ENCODE measurements around the gene APMAP. TPM values are rescaled to one million over a fixed set of nuclear protein-coding genes. Genes with fewer than 3 reads are reported as not detected.

APMAP gene
- total RNA-seq, 1 donor from 2014 or later = 76.3 TPM

DNA sequence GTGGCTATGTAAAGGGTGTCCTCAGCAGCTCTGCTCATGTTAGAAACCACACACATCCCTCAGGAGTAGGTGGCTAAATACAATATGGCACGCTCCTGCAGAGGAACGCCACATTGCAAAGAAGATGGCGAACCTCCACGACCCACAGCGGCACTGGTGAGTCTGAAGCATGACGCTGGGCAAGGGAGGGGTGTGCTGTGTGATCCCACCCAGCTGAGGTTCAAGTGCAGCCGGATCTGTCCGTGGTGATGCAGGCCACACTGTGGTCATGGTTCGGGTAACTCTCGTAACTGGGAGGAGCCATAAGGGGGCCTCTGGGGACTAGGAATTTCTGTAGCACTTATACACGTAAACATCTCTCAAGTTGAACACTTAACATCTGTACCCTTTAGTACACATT lies 23.4 kb upstream of the APMAP start:
- Mint-ChIP-seq H3K4me1 (ENCODE audit: unreplicated experiment) (no peaks in the 10 kb centered on the region), H3K4me3 (ENCODE audit: unreplicated experiment) (no peak overlapping the region), H3K9me3 (ENCODE audit: unreplicated experiment) (no peaks in the 10 kb centered on the region), H3K27me3 (ENCODE audit: unreplicated experiment) (no peaks in the 10 kb centered on the region), H3K36me3 (ENCODE audit: unreplicated experiment) (no peaks in the 10 kb centered on the region), H3K27ac (ENCODE audit: unreplicated experiment) (no peak overlapping the region)
- TF ChIP-seq, protein P1, sequence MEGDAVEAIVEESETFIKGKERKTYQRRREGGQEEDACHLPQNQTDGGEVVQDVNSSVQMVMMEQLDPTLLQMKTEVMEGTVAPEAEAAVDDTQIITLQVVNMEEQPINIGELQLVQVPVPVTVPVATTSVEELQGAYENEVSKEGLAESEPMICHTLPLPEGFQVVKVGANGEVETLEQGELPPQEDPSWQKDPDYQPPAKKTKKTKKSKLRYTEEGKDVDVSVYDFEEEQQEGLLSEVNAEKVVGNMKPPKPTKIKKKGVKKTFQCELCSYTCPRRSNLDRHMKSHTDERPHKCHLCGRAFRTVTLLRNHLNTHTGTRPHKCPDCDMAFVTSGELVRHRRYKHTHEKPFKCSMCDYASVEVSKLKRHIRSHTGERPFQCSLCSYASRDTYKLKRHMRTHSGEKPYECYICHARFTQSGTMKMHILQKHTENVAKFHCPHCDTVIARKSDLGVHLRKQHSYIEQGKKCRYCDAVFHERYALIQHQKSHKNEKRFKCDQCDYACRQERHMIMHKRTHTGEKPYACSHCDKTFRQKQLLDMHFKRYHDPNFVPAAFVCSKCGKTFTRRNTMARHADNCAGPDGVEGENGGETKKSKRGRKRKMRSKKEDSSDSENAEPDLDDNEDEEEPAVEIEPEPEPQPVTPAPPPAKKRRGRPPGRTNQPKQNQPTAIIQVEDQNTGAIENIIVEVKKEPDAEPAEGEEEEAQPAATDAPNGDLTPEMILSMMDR (IDR thresholded peaks at IDR 0.05) = no peak
- no peak for DNase-seq (ENCODE audit: extremely low spot score, unreplicated experiment)

- no peaks in the 10 kb centered on the region for H3K9me3 Mint-ChIP-seq (ENCODE audit: unreplicated experiment)
- no peaks in the 10 kb centered on the region for H3K4me1 Mint-ChIP-seq (ENCODE audit: unreplicated experiment)
- no peaks in the 10 kb centered on the region for H3K36me3 Mint-ChIP-seq (ENCODE audit: unreplicated experiment)
- TF ChIP-seq, protein P1 (IDR thresholded peaks at IDR 0.05) = no peak
- DNase-seq (ENCODE audit: extremely low spot score, unreplicated experiment) = no peak
- H3K27ac Mint-ChIP-seq (ENCODE audit: unreplicated experiment) = no peak overlapping the region
- no peak overlapping the region for H3K4me3 Mint-ChIP-seq (ENCODE audit: unreplicated experiment)
- no peaks in the 10 kb centered on the region for H3K27me3 Mint-ChIP-seq (ENCODE audit: unreplicated experiment)
Measured at GRCh38 chr20:25014816-25015215, 22.3 kb upstream of the APMAP start.

DNA sequence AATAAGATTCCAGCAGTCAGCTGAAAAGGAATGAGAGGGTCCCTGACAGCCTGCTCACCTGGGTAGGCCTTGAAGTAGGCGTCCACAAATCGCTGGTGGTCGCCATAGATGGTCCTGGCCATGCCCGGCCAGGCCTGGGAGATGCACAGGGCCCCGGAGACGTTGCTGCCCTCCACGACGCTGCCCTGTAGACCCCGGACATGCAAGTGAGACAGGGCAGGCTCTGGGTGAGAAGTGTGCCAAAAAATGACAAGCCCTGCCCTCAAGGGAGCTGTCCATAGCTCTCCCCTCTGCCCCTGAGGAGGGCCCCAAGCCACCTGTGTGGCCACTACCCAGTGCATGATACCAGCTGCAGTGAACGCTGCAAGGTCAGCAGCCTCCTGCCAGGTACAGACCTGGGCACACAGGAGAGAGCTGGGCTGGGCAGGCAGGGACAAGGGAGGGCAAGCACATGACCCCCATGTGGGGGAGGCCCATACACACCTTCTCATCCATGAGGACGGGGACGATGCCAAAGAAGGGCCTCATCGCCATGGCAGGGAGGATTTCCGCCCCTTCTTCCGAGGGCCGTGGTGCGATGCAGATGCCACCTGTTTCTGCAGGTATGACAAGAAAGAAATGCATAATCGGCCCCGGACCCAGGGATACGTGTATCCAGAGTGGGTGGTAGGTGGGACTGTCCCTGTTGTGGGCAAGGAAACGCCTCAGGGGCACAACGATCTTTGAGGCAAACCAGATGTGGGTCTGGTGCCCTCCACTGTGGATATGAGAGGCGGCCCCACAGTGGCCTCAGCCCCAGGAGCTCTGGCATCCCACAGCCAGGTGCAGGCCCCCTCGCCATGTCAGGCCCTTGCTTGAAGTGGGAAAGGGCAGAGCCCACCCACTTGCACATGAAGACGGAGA lies 21.2 kb upstream of the APMAP start:
- no peaks in the 10 kb centered on the region for H3K4me1 Mint-ChIP-seq (ENCODE audit: unreplicated experiment)
- no peak overlapping the region for H3K4me3 Mint-ChIP-seq (ENCODE audit: unreplicated experiment)
- H3K27me3 Mint-ChIP-seq (ENCODE audit: unreplicated experiment) = no peaks in the 10 kb centered on the region
- TF ChIP-seq, protein P1 (IDR thresholded peaks at IDR 0.05) = no peak
- H3K27ac Mint-ChIP-seq (ENCODE audit: unreplicated experiment) = no peak overlapping the region
- H3K9me3 Mint-ChIP-seq (ENCODE audit: unreplicated experiment) = no peaks in the 10 kb centered on the region
- peak; percentile 78 for DNase-seq (ENCODE audit: extremely low spot score, unreplicated experiment)
- H3K36me3 Mint-ChIP-seq (ENCODE audit: unreplicated experiment) = no peaks in the 10 kb centered on the region

DNA sequence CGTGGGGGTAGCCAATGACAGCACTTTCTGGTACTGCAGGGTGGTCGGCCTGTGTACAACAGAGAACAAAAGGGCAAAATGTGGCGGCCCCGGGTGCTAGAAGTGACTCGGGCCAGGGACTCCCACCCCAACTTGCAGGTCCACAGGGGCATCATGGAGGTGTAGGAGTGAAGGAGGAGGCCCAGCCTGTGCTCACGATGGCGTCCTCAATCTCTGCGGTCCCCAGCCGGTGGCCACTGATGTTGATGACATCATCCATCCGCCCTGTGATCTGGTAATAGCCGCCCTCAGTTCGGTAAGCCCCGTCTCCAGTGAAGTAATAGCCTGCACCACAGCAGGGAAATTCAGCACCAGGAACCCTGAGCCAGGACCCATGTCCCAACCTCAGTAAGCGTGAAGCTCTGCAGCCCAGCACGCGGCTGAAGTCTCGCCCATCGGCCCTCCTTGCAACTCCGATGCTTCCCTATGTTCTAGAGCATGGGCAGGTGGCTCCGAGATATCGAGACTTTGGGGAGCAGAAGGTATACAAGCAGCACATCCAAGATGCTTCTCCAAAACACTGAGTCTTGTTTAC lies 20.2 kb upstream of the APMAP start:
- no peak overlapping the region for H3K27ac Mint-ChIP-seq (ENCODE audit: unreplicated experiment)
- no peak for DNase-seq (ENCODE audit: extremely low spot score, unreplicated experiment)
- peaks cover 4% of the 10 kb centered on the region for H3K36me3 Mint-ChIP-seq (ENCODE audit: unreplicated experiment)
- H3K27me3 Mint-ChIP-seq (ENCODE audit: unreplicated experiment) = no peaks in the 10 kb centered on the region
- TF ChIP-seq, protein P1 (IDR thresholded peaks at IDR 0.05) = no peak
- no peaks in the 10 kb centered on the region for H3K4me1 Mint-ChIP-seq (ENCODE audit: unreplicated experiment)
- no peak overlapping the region for H3K4me3 Mint-ChIP-seq (ENCODE audit: unreplicated experiment)
- no peaks in the 10 kb centered on the region for H3K9me3 Mint-ChIP-seq (ENCODE audit: unreplicated experiment)

DNA sequence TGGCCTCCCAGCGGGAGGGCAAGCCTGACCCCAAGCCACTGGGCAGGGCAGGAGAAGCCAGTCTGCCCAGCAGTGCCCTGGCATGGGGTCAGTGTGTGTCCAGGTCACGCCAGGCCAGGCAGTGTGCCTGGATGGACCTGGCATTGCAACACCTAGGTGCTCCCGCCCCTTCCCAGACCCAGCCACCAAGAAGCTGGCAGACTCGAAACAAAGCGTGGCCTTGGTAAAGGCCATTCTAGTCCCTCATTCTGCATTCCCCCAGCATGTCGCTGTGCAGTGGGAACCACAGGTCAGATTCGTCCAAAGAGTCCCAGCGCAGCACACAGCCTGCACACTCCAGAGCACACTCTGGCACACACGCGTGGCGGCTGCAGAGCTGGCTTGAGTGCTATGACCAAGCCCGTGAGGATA lies 19.3 kb upstream of the APMAP start:
- peaks cover 7% of the 10 kb centered on the region for H3K36me3 Mint-ChIP-seq (ENCODE audit: unreplicated experiment)
- no peak overlapping the region for H3K27ac Mint-ChIP-seq (ENCODE audit: unreplicated experiment)
- H3K4me1 Mint-ChIP-seq (ENCODE audit: unreplicated experiment) = no peaks in the 10 kb centered on the region
- no peaks in the 10 kb centered on the region for H3K9me3 Mint-ChIP-seq (ENCODE audit: unreplicated experiment)
- H3K27me3 Mint-ChIP-seq (ENCODE audit: unreplicated experiment) = no peaks in the 10 kb centered on the region
- TF ChIP-seq, protein P1 (IDR thresholded peaks at IDR 0.05) = no peak
- no peak for DNase-seq (ENCODE audit: extremely low spot score, unreplicated experiment)
- no peak overlapping the region for H3K4me3 Mint-ChIP-seq (ENCODE audit: unreplicated experiment)

Data from osteocyte (in vitro differentiated cells).